GM23338 (cell line): Measurements from ENCODE around the gene ZNF281. TPM values are rescaled to one million over a fixed set of nuclear protein-coding genes. Genes with fewer than 3 reads are reported as not detected.

Experiments
- ATAC-seq: fragments of 200-7000 bp; cut with Tn5 transposase; 3 replicates; pipeline ENCODE4 v1.9.1; 2020
- DNase-seq: peaks from one replicate; pipeline ENCODE4 v3.0.0-alpha.2; 2015; ENCODE audit warnings: low spot score
- H2AFZ ChIP-seq: fragments of 200-600 bp; sonication (generic); 2 replicates; pipeline ENCODE4 v1.8.0; 2016; ENCODE audit warnings: antibody characterized with exemption, mild to moderate bottlenecking, moderate library complexity
- H3F3A ChIP-seq: fragments of 200-600 bp; sonication (generic); replicated peaks from 2 replicates; pipeline ENCODE4 v1.8.0; 2017; ENCODE audit warnings: antibody characterized with exemption, mixed run types, low read depth
- H3K27ac ChIP-seq: fragments of 200-600 bp; sonication (generic); 2 replicates; pipeline ENCODE4 v1.6.1; 2016; ENCODE audit warnings: low read depth
- H3K27me3 ChIP-seq: fragments of 200-600 bp; sonication (generic); 2 replicates; pipeline ENCODE4 v1.8.0; 2016; ENCODE audit warnings: mild to moderate bottlenecking, mixed run types, moderate library complexity; ENCODE audit not compliant: insufficient read depth
- H3K36me3 ChIP-seq: fragments of 200-600 bp; sonication (generic); 2 replicates; pipeline ENCODE4 v1.8.0; 2016; ENCODE audit warnings: mild to moderate bottlenecking; ENCODE audit not compliant: insufficient read depth
- H3K4me1 ChIP-seq: fragments of 200-600 bp; sonication (generic); 2 replicates; pipeline ENCODE4 v1.8.0; 2016; ENCODE audit warnings: mild to moderate bottlenecking, moderate library complexity; ENCODE audit not compliant: insufficient read depth
- H3K4me2 ChIP-seq: fragments of 200-600 bp; sonication (generic); 2 replicates; pipeline ENCODE4 v1.7.1; 2017; ENCODE audit warnings: mixed run types
- H3K4me3 ChIP-seq: fragments of 200-600 bp; sonication (generic); 2 replicates; pipeline ENCODE4 v1.6.1; 2016; ENCODE audit warnings: mixed run types
- H3K79me2 ChIP-seq: fragments of 200-600 bp; sonication (generic); replicated peaks from 2 replicates; pipeline ENCODE4 v1.8.0; 2017; ENCODE audit warnings: mild to moderate bottlenecking; ENCODE audit not compliant: insufficient read depth
- H3K9me2 ChIP-seq: fragments of 200-600 bp; sonication (generic); 2 replicates; pipeline ENCODE4 v1.8.0; 2017; ENCODE audit not compliant: insufficient read depth
- H4K20me1 ChIP-seq: fragments of 200-600 bp; sonication (generic); replicated peaks from 2 replicates; pipeline ENCODE4 v1.8.0; 2017; ENCODE audit warnings: mild to moderate bottlenecking; ENCODE audit not compliant: insufficient read depth
- H3K27ac Mint-ChIP-seq: 2 replicates; pipeline ENCODE4 v1.8.0; 2020; ENCODE audit warnings: inconsistent platforms, mild to moderate bottlenecking, moderate library complexity, mixed read lengths
- H3K27me3 Mint-ChIP-seq: 3 replicates; pipeline ENCODE4 v1.8.0; 2022; ENCODE audit warnings: low read depth, mild to moderate bottlenecking, moderate library complexity, mixed read lengths, inconsistent platforms; ENCODE audit not compliant: insufficient read depth, poor library complexity
- H3K36me3 Mint-ChIP-seq: 3 replicates; pipeline ENCODE4 v1.8.0; 2021; ENCODE audit warnings: low read depth, mild to moderate bottlenecking, inconsistent platforms, moderate library complexity, mixed read lengths
- H3K4me1 Mint-ChIP-seq: 3 replicates; pipeline ENCODE4 v1.8.0; 2020; ENCODE audit warnings: mild to moderate bottlenecking, inconsistent platforms, mixed read lengths
- H3K4me3 Mint-ChIP-seq: 3 replicates; pipeline ENCODE4 v1.8.0; 2021; ENCODE audit warnings: moderate library complexity, mild to moderate bottlenecking, inconsistent platforms, mixed read lengths
- H3K9me3 Mint-ChIP-seq: 3 replicates; pipeline ENCODE4 v1.8.0; 2020; ENCODE audit warnings: moderate library complexity, mild to moderate bottlenecking, inconsistent platforms, mixed read lengths
- CTCF ChIP-seq, 2 experiments: fragments of 200-600 bp in 1 of 2; sonication (generic) in 1 of 2; conservative IDR thresholded peaks; 2 replicates each; pipeline versions ENCODE4 v1.5.1 to v1.6.1; 2016 to 2017; ENCODE audit warnings: antibody characterized with exemption in 2 of 2, low read depth in 2 of 2, mild to moderate bottlenecking in 2 of 2, moderate library complexity in 1 of 2
- EZH2phosphoT487 ChIP-seq: fragments of 200-600 bp; sonication (generic); IDR thresholded peaks from one replicate; pipeline ENCODE4 v1.8.1; 2018; ENCODE audit warnings: antibody characterized with exemption; ENCODE audit not compliant: unreplicated experiment
- POLR2AphosphoS5 ChIP-seq: IDR thresholded peaks from 2 replicates; pipeline ENCODE4 v1.6.1; 2016; ENCODE audit warnings: antibody characterized with exemption, low read depth
- REST ChIP-seq: IDR thresholded peaks from one replicate; pipeline ENCODE4 v1.6.1; 2018; ENCODE audit warnings: antibody characterized with exemption; ENCODE audit not compliant: unreplicated experiment
- STAT1 ChIP-seq: IDR thresholded peaks from one replicate; pipeline ENCODE4 v1.6.1; 2016; ENCODE audit warnings: antibody characterized with exemption; ENCODE audit not compliant: unreplicated experiment
- ZNF114 ChIP-seq: fragments of 250-450 bp; sonication (Bioruptor Pico); IDR thresholded peaks from 2 replicates; pipeline ENCODE4 v1.5.0; 2020; ENCODE audit warnings: mild to moderate bottlenecking, moderate library complexity
- ZNF331 ChIP-seq: fragments of 250-450 bp; sonication (Bioruptor Pico); IDR thresholded peaks from 2 replicates; pipeline ENCODE4 v1.5.0; 2020; ENCODE audit warnings: low read depth, mild to moderate bottlenecking, moderate library complexity
- ZNF462 ChIP-seq: fragments of 250-450 bp; sonication (Bioruptor Pico); IDR thresholded peaks from 2 replicates; pipeline ENCODE4 v1.5.0; 2020; ENCODE audit warnings: mild to moderate bottlenecking, moderate library complexity
- long read RNA-seq: library from polyadenylated mRNA; unstranded; transcript quantifications from one replicate; pipeline ENCODE4 v2.0.0, GENCODE V29; 2020; ENCODE audit not compliant: unreplicated experiment
- polyA plus RNA-seq: library from polyadenylated mRNA; unstranded; fragments of >200 nt; fragmentation: Nextera tagmentation; extraction: Ambion mirVana; gene quantifications from 2 replicates; pipeline ENCODE4 v1.2.1, GENCODE V29; 2016
- total RNA-seq: library from RNA; depleted of rRNA; stranded (reverse); fragments of >200 nt; shearing (Covaris generic); gene quantifications from 2 replicates; pipeline ENCODE4 v1.2.3, GENCODE V29; 2014; rRNA removed

The ZNF281 gene
- total RNA-seq = 79.3 and 81.2 TPM in 2 replicates
- 51.5 and 62.1 TPM in 2 replicates for polyA plus RNA-seq
- long read RNA-seq, full-length matches to known transcripts = 11 of 14 reads
- long read RNA-seq, partial matches to known transcripts = 2 of 14 reads
- long read RNA-seq, other reads (novel, unspliced or antisense) = 1 of 14 reads

GRCh38 chr1:200409761-200410565, at the start of gene ZNF281:
Gene ZNF281 (minus strand): TSS chr1:200410036. CDS start chr1:200409705, 331 bp downstream.
- H3K9me3 Mint-ChIP-seq = peaks cover 13% of the 10 kb centered on the region; the same call in 2 of the 3 replicates
- Histone ChIP-seq H4K20me1 (peaks cover 38% of the 10 kb centered on the region), H3K79me2 (peaks cover 79% of the 10 kb centered on the region), H3K9me2 (no peaks in the 10 kb centered on the region), H2AFZ (no peak within 1 kb of the TSS), H3K27ac (peak within 1 kb of the TSS; percentile 99), H3F3A (no peaks in the 10 kb centered on the region), H3K4me2 (peak within 1 kb of the TSS; percentile 80), H3K4me1 (peaks cover 60% of the 10 kb centered on the region), H3K36me3 (peaks cover 36% of the 10 kb centered on the region), H3K4me3 (peak within 1 kb of the TSS; percentile 56), H3K27me3 (no peaks in the 10 kb centered on the region)
- DNase-seq = peak; percentile 99
- peaks cover 18% of the 10 kb centered on the region for H3K27me3 Mint-ChIP-seq
- TF ChIP-seq STAT1 = no peak
- peak; percentile 68 for TF ChIP-seq POLR2AphosphoS5
- peak within 1 kb of the TSS; percentile 98 for H3K27ac Mint-ChIP-seq
- peaks cover 56% of the 10 kb centered on the region for H3K36me3 Mint-ChIP-seq
- ATAC-seq = peak; percentile 80
- H3K4me3 Mint-ChIP-seq = peak within 1 kb of the TSS; percentile 94
- peaks cover 57% of the 10 kb centered on the region for H3K4me1 Mint-ChIP-seq

- Histone ChIP-seq H3F3A (no peaks in the 10 kb centered on the region), H3K27ac (no peak overlapping the region), H3K4me2 (no peak overlapping the region), H3K9me2 (no peaks in the 10 kb centered on the region), H2AFZ (no peak overlapping the region), H3K27me3 (no peaks in the 10 kb centered on the region), H3K36me3 (no peaks in the 10 kb centered on the region; the same call in none of the 2 replicates), H3K4me1 (peaks cover 4% of the 10 kb centered on the region; the same call in 1 of the 2 replicates), H3K4me3 (no peak overlapping the region), H3K79me2 (no peaks in the 10 kb centered on the region), H4K20me1 (no peaks in the 10 kb centered on the region; the same call in 1 of the 2 replicates)
- peaks cover 9% of the 10 kb centered on the region for H3K36me3 Mint-ChIP-seq
- no peak for DNase-seq
- H3K4me1 Mint-ChIP-seq = peaks cover 12% of the 10 kb centered on the region
- H3K4me3 Mint-ChIP-seq = no peak overlapping the region; the same call in 2 of the 3 replicates
- no peak for ATAC-seq
- H3K27ac Mint-ChIP-seq = no peak overlapping the region
- peaks cover 3% of the 10 kb centered on the region for H3K27me3 Mint-ChIP-seq
- no peaks in the 10 kb centered on the region for H3K9me3 Mint-ChIP-seq
- TF ChIP-seq EZH2phosphoT487 (no peak), ZNF462 (CRISPR knock-in tag) (no peak), ZNF114 (CRISPR knock-in tag) (no peak), STAT1 (no peak), REST (no peak), CTCF (conservative IDR thresholded peaks at IDR 0.05; ENCODE audit: low read depth in 2 of 2) (no peak), ZNF331 (CRISPR knock-in tag) (no peak)
Observed at GRCh38 chr1:200458780-200459179, 48.9 kb upstream of the ZNF281 start.
